HG02943 (cell line): Measurements from ENCODE around the gene POLR3E.
"Not testable (repeated sequence)": the region's sequence is repeated elsewhere in the genome, so short reads cannot be mapped to it uniquely, and the experiment has no call there.

Source experiments
- ATAC-seq: cut with Tn5 transposase; IDR thresholded peaks from one replicate; pipeline ENCODE4 v1.9.1; 2021; ENCODE audit warnings: mild to moderate bottlenecking, low read depth, moderate library complexity; ENCODE audit not compliant: unreplicated experiment

POLR3E gene

GRCh38 chr16:22328081-22328725 lies 31.0 kb downstream of the POLR3E start:
- no peak for ATAC-seq

GRCh38 chr16:22329199-22329695 lies 32.0 kb downstream of the POLR3E start:
- no peak for ATAC-seq

GRCh38 chr16:22330326-22330725 lies 33.1 kb downstream of the POLR3E start:
- no peak for ATAC-seq

GRCh38 chr16:22333457-22333994 lies 36.3 kb downstream of the POLR3E start:
- no peak for ATAC-seq

GRCh38 chr16:22335668-22336246 lies 38.5 kb downstream of the POLR3E start:
- no peak for ATAC-seq

- no peak for ATAC-seq
Measured at GRCh38 chr16:22336581-22336980, 39.4 kb downstream of the POLR3E start.

- no peak for ATAC-seq
Measured at GRCh38 chr16:22337045-22337444, 39.8 kb downstream of the POLR3E start.

- ATAC-seq, result no peak
Measured at GRCh38 chr16:22337849-22338635, 40.8 kb downstream of the POLR3E start.

- ATAC-seq, result no peak
Measured at GRCh38 chr16:22340945-22341344, 43.7 kb downstream of the POLR3E start.

GRCh38 chr16:22342082-22342481 lies 44.9 kb downstream of the POLR3E start:
- no peak for ATAC-seq

- ATAC-seq, result no peak
Measured at GRCh38 chr16:22346483-22346882, 49.3 kb downstream of the POLR3E start.

- ATAC-seq, result no peak
Measured at GRCh38 chr16:22347100-22347820, 50.1 kb downstream of the POLR3E start.

- no peak for ATAC-seq
Measured at GRCh38 chr16:22348291-22348690, 51.1 kb downstream of the POLR3E start.

- not testable (repeated sequence) for ATAC-seq
Measured at GRCh38 chr16:22351017-22351416, 53.8 kb downstream of the POLR3E start.

GRCh38 chr16:22352140-22352539 lies 54.9 kb downstream of the POLR3E start:
- ATAC-seq, result no peak

GRCh38 chr16:22352723-22353122 lies 55.5 kb downstream of the POLR3E start:
- no peak for ATAC-seq

- no peak for ATAC-seq
Measured at GRCh38 chr16:22353191-22353919, 56.1 kb downstream of the POLR3E start.

- ATAC-seq, result no peak
Measured at GRCh38 chr16:22353933-22354541, 56.8 kb downstream of the POLR3E start.

GRCh38 chr16:22355487-22355908 lies 58.3 kb downstream of the POLR3E start:
- ATAC-seq, result no peak
